Gastroesophageal sphincter (tissue), 4 donors: ENCODE data around the gene EDNRB. TPM values are rescaled to one million over a fixed set of nuclear protein-coding genes. Genes with fewer than 3 reads are reported as not detected.

Experiments used
- ATAC-seq: fragments of 150-250 bp; one replicate; pipeline ENCODE4 v1.9.1; 2016; ENCODE audit warnings: mild to moderate bottlenecking, moderate library complexity
- H3K27ac ChIP-seq, 4 donors: fragments of 200-600 bp; sonication (generic) in 3 of 4; 1 replicate in 3 of 4; 2 replicates in 1 of 4; pipeline ENCODE4 v1.5.1; 2016 to 2019
- H3K27me3 ChIP-seq: fragments of 200-600 bp; sonication (generic); one replicate; pipeline ENCODE4 v1.5.1; 2019
- H3K36me3 ChIP-seq, 2 donors: fragments of 200-600 bp; sonication (generic); one replicate each; pipeline ENCODE4 v1.5.1; 2019; ENCODE audit warnings: control low read depth in 1 of 2
- H3K4me1 ChIP-seq, 3 donors: fragments of 200-600 bp; sonication (generic); 1 replicate in 2 of 3; 2 replicates in 1 of 3; pipeline ENCODE4 v1.5.1; 2016 to 2019; ENCODE audit warnings: control low read depth in 2 of 3
- H3K4me3 ChIP-seq, 2 donors: fragments of 200-600 bp; sonication (generic); one replicate each; pipeline ENCODE4 v1.5.1; 2019; ENCODE audit warnings: mild to moderate bottlenecking in 1 of 2, moderate library complexity in 1 of 2
- H3K9me3 ChIP-seq, 3 donors: fragments of 200-600 bp; sonication (generic); one replicate each; pipeline ENCODE4 v1.5.1; 2017 to 2019; ENCODE audit warnings: control low read depth in 2 of 3
- EP300 ChIP-seq: sonication (generic); formaldehyde crosslinking; IDR thresholded peaks from one replicate; pipeline ENCODE4 v1.6.1; 2017; ENCODE audit warnings: antibody characterized with exemption, mild to moderate bottlenecking
- POLR2A ChIP-seq, 2 donors: fragments of 450-650 bp; IDR thresholded peaks; one replicate each; pipeline ENCODE4 v1.6.1; 2017; ENCODE audit warnings: antibody characterized with exemption in 2 of 2, mild to moderate bottlenecking in 2 of 2, moderate library complexity in 1 of 2
- POLR2AphosphoS5 ChIP-seq: sonication (generic); formaldehyde crosslinking; IDR thresholded peaks from one replicate; pipeline ENCODE4 v1.6.1; 2017; ENCODE audit warnings: antibody characterized with exemption
- WGBS, 2 donors: methylation state at CpG; one replicate each; pipeline ENCODE4 v1.1.5; 2018; ENCODE audit warnings: low coverage in 1 of 2; 5-methylcytosine and 5-hydroxymethylcytosine counted together
- total RNA-seq, 4 donors: library from RNA; depleted of rRNA; stranded (reverse); fragments of >200 nt; gene quantifications; one replicate each; pipeline ENCODE4 v1.1.0, GENCODE V29; 2016
- TF ChIP-seq, protein P1 (sequence below), 4 experiments: fragments of 200-600 bp in 2 of 4; fragments of 450-650 bp in 2 of 4; sonication (generic) in 1 of 4; IDR thresholded peaks; one replicate each; pipeline ENCODE4 v1.5.1; 2017 to 2019; ENCODE audit warnings: antibody characterized with exemption in 4 of 4, mild to moderate bottlenecking in 2 of 4, moderate library complexity in 2 of 4

EDNRB gene
- total RNA-seq, 4 donors from 2014 or later: 9.0 to 52.7 (median 37.8) TPM

DNA sequence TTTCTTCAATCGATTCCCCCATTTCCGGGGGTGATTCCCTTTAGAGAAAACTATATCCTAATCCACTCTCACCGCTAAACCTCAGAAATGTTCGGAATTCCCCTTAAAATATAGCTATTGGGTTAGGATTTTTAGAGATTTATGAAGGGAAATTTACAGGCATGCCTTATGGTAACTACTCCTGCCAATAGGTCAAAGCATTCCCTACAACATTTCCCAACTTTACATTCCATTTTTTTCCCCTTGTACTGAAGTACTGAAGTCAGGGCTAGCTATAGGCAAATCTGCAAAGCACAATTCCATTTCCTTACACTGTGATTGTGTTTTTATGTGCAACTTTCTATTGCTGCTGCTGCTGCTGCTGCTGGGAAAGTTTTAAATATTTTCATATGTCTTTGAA is 2.1 kb downstream of the EDNRB start:
- Histone ChIP-seq H3K27ac (peak overlapping the region in 3 of 4 donors; percentile 33 to 78 (median 67)), H3K4me3 (peak overlapping the region; percentile 7 to 64), H3K4me1 (peaks cover 0 to 26% (median 3%) of the 10 kb centered on the region in 3 donors), H3K9me3 (no peaks in the 10 kb centered on the region), H3K36me3 (no peaks in the 10 kb centered on the region), H3K27me3 (peaks cover 29% of the 10 kb centered on the region)
- TF ChIP-seq, protein P1, sequence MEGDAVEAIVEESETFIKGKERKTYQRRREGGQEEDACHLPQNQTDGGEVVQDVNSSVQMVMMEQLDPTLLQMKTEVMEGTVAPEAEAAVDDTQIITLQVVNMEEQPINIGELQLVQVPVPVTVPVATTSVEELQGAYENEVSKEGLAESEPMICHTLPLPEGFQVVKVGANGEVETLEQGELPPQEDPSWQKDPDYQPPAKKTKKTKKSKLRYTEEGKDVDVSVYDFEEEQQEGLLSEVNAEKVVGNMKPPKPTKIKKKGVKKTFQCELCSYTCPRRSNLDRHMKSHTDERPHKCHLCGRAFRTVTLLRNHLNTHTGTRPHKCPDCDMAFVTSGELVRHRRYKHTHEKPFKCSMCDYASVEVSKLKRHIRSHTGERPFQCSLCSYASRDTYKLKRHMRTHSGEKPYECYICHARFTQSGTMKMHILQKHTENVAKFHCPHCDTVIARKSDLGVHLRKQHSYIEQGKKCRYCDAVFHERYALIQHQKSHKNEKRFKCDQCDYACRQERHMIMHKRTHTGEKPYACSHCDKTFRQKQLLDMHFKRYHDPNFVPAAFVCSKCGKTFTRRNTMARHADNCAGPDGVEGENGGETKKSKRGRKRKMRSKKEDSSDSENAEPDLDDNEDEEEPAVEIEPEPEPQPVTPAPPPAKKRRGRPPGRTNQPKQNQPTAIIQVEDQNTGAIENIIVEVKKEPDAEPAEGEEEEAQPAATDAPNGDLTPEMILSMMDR (IDR thresholded peaks at IDR 0.05): no peak
- TF ChIP-seq EP300 (no peak), POLR2A (IDR thresholded peaks at IDR 0.05) (no peak), POLR2AphosphoS5 (no peak)
- WGBS, 2 donors: 33 to 53% methylated on average over 4 of the region's 4 CpGs
- no peak for ATAC-seq

DNA sequence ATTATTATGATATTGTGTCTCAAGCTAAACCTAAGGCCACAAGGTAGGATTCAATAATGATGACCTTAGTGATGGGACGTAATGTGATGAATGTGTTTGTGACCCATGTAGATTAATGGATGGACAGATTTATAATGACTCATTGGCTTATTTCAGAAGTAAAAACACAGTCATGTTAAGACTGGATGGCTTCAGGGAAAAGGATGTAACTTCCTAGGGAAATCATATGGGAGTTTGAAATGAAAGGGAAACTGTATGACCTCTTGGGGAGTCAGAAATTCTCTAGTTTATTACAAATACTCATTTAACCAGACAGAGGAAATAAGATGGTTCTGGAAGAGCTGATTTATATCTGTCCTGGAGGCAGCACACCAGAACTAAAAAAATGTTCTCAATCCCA is 2.9 kb downstream of the EDNRB start:
- H3K27ac ChIP-seq: peak overlapping the region in 3 of 4 donors; percentile 33 to 78 (median 67)
- ATAC-seq: no peak

DNA sequence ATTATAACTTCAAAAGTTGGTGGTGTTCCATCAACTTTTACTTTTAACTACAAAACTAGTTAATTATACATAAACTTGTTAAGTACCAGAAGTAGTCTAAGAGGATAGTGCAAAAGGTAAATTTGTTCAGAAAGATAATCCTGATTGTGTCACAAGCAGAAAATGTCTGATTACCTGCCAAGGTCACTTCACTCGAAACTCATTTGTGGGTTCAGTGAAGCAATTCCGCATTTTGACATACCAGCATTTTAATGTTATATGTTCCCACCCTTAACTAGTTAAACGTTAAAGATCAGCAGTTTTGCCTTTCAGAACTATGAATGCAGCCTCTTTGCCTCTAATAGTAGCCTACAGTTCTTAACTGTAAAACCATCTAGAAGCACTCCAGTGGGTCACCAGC is 5.6 kb downstream of the EDNRB start:
- Histone ChIP-seq H3K4me1 (peaks cover 0 to 11% (median 0%) of the 10 kb centered on the region in 3 donors), H3K9me3 (no peaks in the 10 kb centered on the region), H3K4me3 (no peak overlapping the region), H3K36me3 (no peaks in the 10 kb centered on the region), H3K27me3 (peaks cover 11% of the 10 kb centered on the region), H3K27ac (peak overlapping the region in 1 of 4 donors; percentile 16)
- TF ChIP-seq POLR2A (IDR thresholded peaks at IDR 0.05) (no peak), EP300 (no peak), POLR2AphosphoS5 (no peak)
- TF ChIP-seq, protein P1 (IDR thresholded peaks at IDR 0.05): no peak
- ATAC-seq: no peak
- 52 to 69% methylated on average over 3 of the region's 3 CpGs for WGBS, 2 donors

More for the DNA sequence above, 2.9 kb downstream of the EDNRB start:
- TF ChIP-seq POLR2AphosphoS5: no peak
- TF ChIP-seq, protein P1 (IDR thresholded peaks at IDR 0.05): no peak
- no peak for TF ChIP-seq EP300
- Histone ChIP-seq H3K4me3 (peak overlapping the region; percentile 7 to 64), H3K4me1 (peaks cover 0 to 26% (median 3%) of the 10 kb centered on the region in 3 donors), H3K9me3 (no peaks in the 10 kb centered on the region), H3K27me3 (peaks cover 23% of the 10 kb centered on the region), H3K36me3 (no peaks in the 10 kb centered on the region)
- 44 to 70% methylated on average over 1 of the region's 1 CpG for WGBS, 2 donors

DNA sequence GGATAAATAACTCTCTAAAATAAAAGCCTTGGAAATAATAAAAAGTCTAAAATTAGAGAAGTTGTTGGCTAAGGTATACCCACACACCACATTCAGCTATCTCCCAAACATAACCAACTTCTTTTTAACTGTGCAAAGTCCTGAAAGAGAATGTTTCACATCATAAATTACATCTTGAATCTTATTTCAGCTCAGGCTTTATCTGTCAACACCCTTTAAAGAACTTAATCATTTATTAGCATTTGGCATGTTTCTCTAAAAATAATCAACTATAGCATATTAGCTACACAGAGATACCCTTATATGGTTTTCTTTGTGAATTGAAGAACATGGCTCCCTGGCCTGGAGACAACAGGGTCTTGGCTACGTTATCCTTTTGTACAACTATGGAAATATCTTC is 6.9 kb downstream of the EDNRB start:
- TF ChIP-seq EP300 (no peak), POLR2AphosphoS5 (no peak), POLR2A (IDR thresholded peaks at IDR 0.05) (no peak)
- TF ChIP-seq, protein P1 (IDR thresholded peaks at IDR 0.05): no peak
- Histone ChIP-seq H3K27ac (peak overlapping the region in 1 of 4 donors; percentile 59), H3K4me3 (no peak overlapping the region), H3K27me3 (no peaks in the 10 kb centered on the region), H3K4me1 (peaks cover 0 to 9% (median 0%) of the 10 kb centered on the region in 3 donors), H3K36me3 (no peaks in the 10 kb centered on the region), H3K9me3 (no peaks in the 10 kb centered on the region)
- ATAC-seq: no peak
- 36 to 50% methylated on average over 1 of the region's 1 CpG for WGBS, 2 donors

DNA sequence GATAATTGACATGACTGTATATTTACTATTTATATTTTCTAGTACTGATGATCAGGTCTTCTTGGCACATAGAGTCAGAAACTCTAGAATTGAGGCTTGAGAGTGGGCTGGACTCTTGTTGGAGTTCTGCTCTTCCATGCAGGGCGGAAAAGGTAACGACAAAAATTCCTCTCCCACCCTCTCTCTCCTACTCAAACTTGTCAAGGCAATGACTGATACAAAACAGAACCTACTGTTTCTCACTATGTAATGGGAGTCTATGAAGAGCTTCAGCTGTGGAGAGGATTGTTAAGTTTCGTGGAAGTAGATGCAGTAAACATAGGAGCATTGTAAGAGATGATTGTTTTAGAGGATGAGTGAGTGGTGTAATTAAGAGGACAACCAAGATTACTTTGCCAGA is 8.8 kb downstream of the EDNRB start:
- Histone ChIP-seq H3K27me3 (no peaks in the 10 kb centered on the region), H3K9me3 (no peaks in the 10 kb centered on the region), H3K27ac (no peak overlapping the region), H3K4me3 (no peak overlapping the region), H3K36me3 (no peaks in the 10 kb centered on the region), H3K4me1 (peaks cover 0 to 9% (median 0%) of the 10 kb centered on the region in 3 donors)
- no peak for TF ChIP-seq EP300
- TF ChIP-seq POLR2A (IDR thresholded peaks at IDR 0.05): no peak
- no peak for TF ChIP-seq POLR2AphosphoS5
- TF ChIP-seq, protein P1 (IDR thresholded peaks at IDR 0.05): no peak
- no peak for ATAC-seq
- 43 to 67% methylated on average over 3 of the region's 3 CpGs for WGBS, 2 donors
